Neural cell (in vitro differentiated cells): ENCODE results near the gene PYGO2.

Experiments used
- CTCF ChIP-seq: fragments of 450-650 bp; IDR thresholded peaks from 2 replicates; pipeline ENCODE4 v1.5.1; 2014; ENCODE audit warnings: antibody characterized with exemption, mild to moderate bottlenecking, moderate library complexity; ENCODE audit not compliant: poor library complexity, severe bottlenecking
- EP300 ChIP-seq: fragments of 450-650 bp; conservative IDR thresholded peaks from 2 replicates; pipeline ENCODE4 v1.6.1; 2014; ENCODE audit warnings: antibody characterized with exemption, mild to moderate bottlenecking, moderate library complexity; ENCODE audit not compliant: poor library complexity, severe bottlenecking
- EZH2 ChIP-seq: fragments of 200-600, 300-800 bp; shearing (Covaris generic), sonication (generic); IDR thresholded peaks from 2 replicates; pipeline ENCODE4 v1.6.1; 2014; ENCODE audit warnings: antibody characterized with exemption, low read length, borderline replicate concordance, mild to moderate bottlenecking; ENCODE audit not compliant: insufficient read depth, poor library complexity, severe bottlenecking
- MXI1 ChIP-seq: fragments of 450-650 bp; conservative IDR thresholded peaks from 2 replicates; pipeline ENCODE4 v1.6.1; 2014; ENCODE audit warnings: antibody characterized with exemption, mild to moderate bottlenecking; ENCODE audit not compliant: poor library complexity, severe bottlenecking
- POLR2AphosphoS5 ChIP-seq: IDR thresholded peaks from 2 replicates; pipeline ENCODE4 v1.6.1; 2012
- TAF1 ChIP-seq: IDR thresholded peaks from 2 replicates; pipeline ENCODE4 v1.6.1; 2012; ENCODE audit warnings: low read depth

- no peak for TF ChIP-seq CTCF
- no peak for TF ChIP-seq TAF1
- no peak for TF ChIP-seq POLR2AphosphoS5
- TF ChIP-seq EP300 = no peak
- no peak for TF ChIP-seq MXI1
- no peak for TF ChIP-seq EZH2
Measured at GRCh38 chr1:154994269-154994587, 32.6 kb upstream of the PYGO2 start.
